ENCODE results near the gene KCNJ6. TPM values are rescaled to one million over a fixed set of nuclear protein-coding genes. Genes with fewer than 3 reads are reported as not detected.

Gene KCNJ6
- total and polyA plus RNA-seq, 5 experiments from 2014 or later, result not detected

- DNase-seq, result peak in 3 of 10 donors; percentile 6 to 15 (median 6)
- no peaks in the 10 kb centered on the region for H3K9me3 Mint-ChIP-seq
- peaks cover 0 to 5% (median 0%) of the 10 kb centered on the region in 3 donors for H3K36me3 Mint-ChIP-seq
- no peak overlapping the region for H3K27ac Mint-ChIP-seq
- peaks cover 15 to 43% (median 30%) of the 10 kb centered on the region in 5 donors for H3K27me3 Mint-ChIP-seq
- H3K4me3 Mint-ChIP-seq, result no peak overlapping the region
- POLR2A ChIA-PET, result no interaction called here
- H3K4me1 Mint-ChIP-seq, result no peaks in the 10 kb centered on the region
- ATAC-seq, result no peak
Measured at GRCh38 chr21:37711836-37712568, 204.3 kb downstream of the KCNJ6 start.

- no peaks in the 10 kb centered on the region for H3K4me1 Mint-ChIP-seq
- POLR2A ChIA-PET, result no interaction called here
- peaks cover 14 to 38% (median 28%) of the 10 kb centered on the region in 5 donors for H3K27me3 Mint-ChIP-seq
- ATAC-seq (no peak), DNase-seq (no peak)
- peak overlapping the region in 1 of 10 donors; percentile 26 for H3K27ac Mint-ChIP-seq
- H3K4me3 Mint-ChIP-seq, result no peak overlapping the region
- H3K9me3 Mint-ChIP-seq, result no peaks in the 10 kb centered on the region
- H3K36me3 Mint-ChIP-seq, result peaks cover 0 to 5% (median 0%) of the 10 kb centered on the region in 3 donors
Measured at GRCh38 chr21:37711286-37711829, 204.9 kb downstream of the KCNJ6 start.

GRCh38 chr21:37710546-37711285, 205.5 kb downstream of the KCNJ6 start:
- no peak overlapping the region for H3K4me3 Mint-ChIP-seq
- H3K9me3 Mint-ChIP-seq, result no peaks in the 10 kb centered on the region
- POLR2A ChIA-PET, result no interaction called here
- peaks cover 13 to 37% (median 28%) of the 10 kb centered on the region in 5 donors for H3K27me3 Mint-ChIP-seq
- no peak for DNase-seq
- no peak for ATAC-seq
- H3K36me3 Mint-ChIP-seq, result peaks cover 0 to 5% (median 0%) of the 10 kb centered on the region in 3 donors
- H3K27ac Mint-ChIP-seq, result no peak overlapping the region
- H3K4me1 Mint-ChIP-seq, result no peaks in the 10 kb centered on the region

- no peak for ATAC-seq
- DNase-seq, result no peak
- Mint-ChIP-seq H3K27ac (peak overlapping the region in 1 of 10 donors; percentile 21), H3K4me3 (no peak overlapping the region), H3K27me3 (peaks cover 8 to 29% (median 12%) of the 10 kb centered on the region in 5 donors), H3K4me1 (no peaks in the 10 kb centered on the region), H3K36me3 (peaks cover 0 to 4% (median 0%) of the 10 kb centered on the region in 3 donors), H3K9me3 (no peaks in the 10 kb centered on the region)
- POLR2A ChIA-PET, result no interaction called here
Measured at GRCh38 chr21:37704751-37705150, 211.5 kb downstream of the KCNJ6 start.

- ATAC-seq, result no peak
- DNase-seq, result no peak
- H3K27me3 Mint-ChIP-seq, result peaks cover 9 to 16% (median 11%) of the 10 kb centered on the region in 5 donors
- POLR2A ChIA-PET, result no interaction called here
- no peaks in the 10 kb centered on the region for H3K36me3 Mint-ChIP-seq
- H3K9me3 Mint-ChIP-seq, result no peaks in the 10 kb centered on the region
- H3K4me3 Mint-ChIP-seq, result no peak overlapping the region
- H3K4me1 Mint-ChIP-seq, result no peaks in the 10 kb centered on the region
- no peak overlapping the region for H3K27ac Mint-ChIP-seq
Measured at GRCh38 chr21:37702241-37702640, 214.0 kb downstream of the KCNJ6 start.

- H3K4me3 Mint-ChIP-seq, result no peak overlapping the region
- no peak for ATAC-seq
- POLR2A ChIA-PET, result no interaction called here
- H3K4me1 Mint-ChIP-seq, result no peaks in the 10 kb centered on the region
- no peaks in the 10 kb centered on the region for H3K36me3 Mint-ChIP-seq
- no peak overlapping the region for H3K27ac Mint-ChIP-seq
- H3K27me3 Mint-ChIP-seq, result peaks cover 12 to 21% (median 16%) of the 10 kb centered on the region in 5 donors
- H3K9me3 Mint-ChIP-seq, result no peaks in the 10 kb centered on the region
- peak in 1 of 10 donors; percentile 0 for DNase-seq
Measured at GRCh38 chr21:37700641-37701202, 215.5 kb downstream of the KCNJ6 start.

GRCh38 chr21:37699024-37699775, 217.1 kb downstream of the KCNJ6 start:
- ATAC-seq, result no peak
- H3K27ac Mint-ChIP-seq, result no peak overlapping the region
- no peaks in the 10 kb centered on the region for H3K4me1 Mint-ChIP-seq
- DNase-seq, result no peak
- no peaks in the 10 kb centered on the region for H3K9me3 Mint-ChIP-seq
- H3K36me3 Mint-ChIP-seq, result no peaks in the 10 kb centered on the region
- POLR2A ChIA-PET, result no interaction called here
- H3K4me3 Mint-ChIP-seq, result no peak overlapping the region
- peaks cover 12 to 31% (median 20%) of the 10 kb centered on the region in 5 donors for H3K27me3 Mint-ChIP-seq

GRCh38 chr21:37696936-37697335, 219.3 kb downstream of the KCNJ6 start:
- Mint-ChIP-seq H3K4me1 (no peaks in the 10 kb centered on the region), H3K9me3 (no peaks in the 10 kb centered on the region), H3K27ac (no peak overlapping the region), H3K4me3 (no peak overlapping the region), H3K36me3 (no peaks in the 10 kb centered on the region), H3K27me3 (peaks cover 12 to 31% (median 21%) of the 10 kb centered on the region in 5 donors)
- POLR2A ChIA-PET, result no interaction called here
- ATAC-seq (no peak), DNase-seq (no peak)

- peaks cover 8 to 31% (median 17%) of the 10 kb centered on the region in 5 donors for H3K27me3 Mint-ChIP-seq
- no peak overlapping the region for H3K27ac Mint-ChIP-seq
- no peak overlapping the region for H3K4me3 Mint-ChIP-seq
- POLR2A ChIA-PET, result no interaction called here
- no peaks in the 10 kb centered on the region for H3K36me3 Mint-ChIP-seq
- no peak for DNase-seq
- no peak for ATAC-seq
- H3K4me1 Mint-ChIP-seq, result no peaks in the 10 kb centered on the region
- no peaks in the 10 kb centered on the region for H3K9me3 Mint-ChIP-seq
Measured at GRCh38 chr21:37695111-37695510, 221.1 kb downstream of the KCNJ6 start.

GRCh38 chr21:37688952-37689659, 227.2 kb downstream of the KCNJ6 start:
- Mint-ChIP-seq H3K4me3 (no peak overlapping the region), H3K27me3 (peaks cover 0 to 9% (median 1%) of the 10 kb centered on the region in 5 donors), H3K36me3 (no peaks in the 10 kb centered on the region), H3K27ac (no peak overlapping the region), H3K9me3 (peaks cover 0 to 2% (median 0%) of the 10 kb centered on the region in 9 donors), H3K4me1 (no peaks in the 10 kb centered on the region)
- ATAC-seq (no peak), DNase-seq (no peak)
- POLR2A ChIA-PET, result no interaction called here

- no peak for DNase-seq
- Mint-ChIP-seq H3K36me3 (no peaks in the 10 kb centered on the region), H3K9me3 (peaks cover 0 to 2% (median 0%) of the 10 kb centered on the region in 9 donors), H3K27ac (no peak overlapping the region), H3K4me1 (no peaks in the 10 kb centered on the region), H3K4me3 (no peak overlapping the region), H3K27me3 (peaks cover under 1 to 5% (median 3%) of the 10 kb centered on the region in 5 donors)
- POLR2A ChIA-PET, result no interaction called here
- ATAC-seq, result no peak
Measured at GRCh38 chr21:37686991-37687810, 229.1 kb downstream of the KCNJ6 start.
